Measurements from ENCODE around the gene DBX1. TPM values are rescaled to one million over a fixed set of nuclear protein-coding genes. Genes with fewer than 3 reads are reported as not detected.
A peak's percentile ranks its signal among the peaks of the same experiment; 100 is the strongest.

Gene DBX1
- total and polyA plus RNA-seq, 10 of the 15 experiments (the other 5 are each of a cell fraction or from before 2014, with no cell fraction given): not detected

DNA sequence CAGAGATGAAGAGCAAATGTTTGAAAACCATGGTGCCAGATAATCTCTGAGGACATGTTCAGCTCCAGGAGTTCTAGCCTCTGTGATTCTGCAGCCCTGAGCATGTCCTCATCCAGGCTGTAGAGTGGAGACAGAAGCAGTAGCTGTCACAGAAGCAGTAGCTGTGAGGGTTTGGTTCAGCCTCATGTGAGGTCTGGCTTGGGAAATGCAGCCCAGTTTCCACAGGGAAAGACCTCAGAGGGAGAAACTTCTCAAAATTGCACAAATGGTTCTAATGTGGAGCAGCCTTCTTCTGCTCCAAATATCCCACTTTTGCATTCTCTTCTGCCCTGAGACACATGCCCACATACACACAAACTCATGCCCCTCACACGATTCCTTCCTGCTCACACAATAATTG is 48.4 kb downstream of the DBX1 start (continued):
- no peak for TF ChIP-seq CHD2 (IDR thresholded peaks at IDR 0.05; ENCODE audit: borderline replicate concordance, low read depth, low read length)

DNA sequence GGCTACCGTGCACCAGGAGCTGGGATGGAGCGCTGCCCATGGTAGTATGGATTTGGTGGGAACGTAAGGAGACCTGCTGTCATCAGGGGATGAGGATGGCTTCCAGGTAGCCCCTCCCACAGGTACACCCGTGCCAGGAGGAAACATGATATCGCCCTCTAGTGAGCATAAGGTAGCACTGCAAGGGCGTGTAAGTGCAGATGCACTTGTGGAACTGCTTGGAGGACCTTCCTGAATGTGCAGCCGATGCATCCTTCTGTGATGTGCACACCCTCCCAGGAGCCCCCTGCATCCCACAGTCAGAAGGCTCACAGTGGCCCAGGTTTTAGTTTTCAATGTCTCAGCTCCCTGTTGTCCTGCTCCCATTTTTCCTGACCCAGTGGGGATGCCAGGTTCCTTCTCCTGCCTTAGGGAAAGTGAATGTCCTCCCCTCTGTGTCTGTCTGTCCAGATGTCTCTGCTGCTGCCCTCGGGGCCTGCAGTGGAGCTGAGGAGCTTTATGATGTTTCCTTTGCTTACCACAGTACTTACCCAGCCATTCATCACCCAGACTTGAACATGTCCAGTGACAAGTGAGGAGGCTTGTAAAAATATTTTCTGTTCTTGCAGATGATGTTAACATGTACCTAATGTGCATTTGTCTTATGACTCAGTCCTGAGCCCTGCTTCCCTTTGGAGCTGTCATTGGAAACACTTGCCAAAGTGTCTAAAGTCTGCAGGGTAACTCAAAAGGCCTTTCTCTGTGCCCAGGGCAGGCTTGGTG is 49.2 kb downstream of the DBX1 start:
- H3K9me3 ChIP-seq (replicated peaks; ENCODE audit: control insufficient read depth, insufficient read depth, low read length): no peaks in the 10 kb centered on the region
- SMC1A ChIA-PET (ENCODE audit: uncharacterized antibody, unreplicated experiment): interaction anchor here (0.9 to 1.6 kb wide), 5 partner anchors 154 to 163 kb away, joined by 3 to 4 read pairs (median 3); no protein-coding TSS in a partner anchor
- RAD21 ChIA-PET (ENCODE audit: unreplicated experiment): interaction anchor here (1.1 to 3.3 kb wide), 3 partner anchors 14 to 172 kb away, joined by 3 to 20 read pairs (median 5); no protein-coding TSS in a partner anchor
- in situ Hi-C loops (cut with MboI) (loop anchor here (5.0 kb wide), 1 partner anchor 164 kb away; no protein-coding TSS in a partner anchor), intact Hi-C loops (cut with micrococcal nuclease; ENCODE audit: unreplicated experiment) (loop anchor here (1.0 to 2.0 kb wide), 3 partner anchors 160 to 206 kb away; no protein-coding TSS in a partner anchor)
- H3K27ac ChIP-seq (ENCODE audit: control insufficient read depth, insufficient read depth): no peak overlapping the region
- no peaks in the 10 kb centered on the region for H4K20me1 ChIP-seq (ENCODE audit: control insufficient read depth, insufficient read depth)
- ATAC-seq: peak; percentile 97
- FAIRE-seq: peak; percentile 79
- no peak overlapping the region for H3K4me2 ChIP-seq (ENCODE audit: control insufficient read depth, insufficient read depth)
- DNase-seq (ENCODE audit: low read depth, low spot score): peak; percentile 8
- TF ChIP-seq RAD21 (IDR thresholded peaks at IDR 0.05; ENCODE audit: insufficient read depth, low read depth, low read length) (peak; percentile 83), IRF4 (IDR thresholded peaks at IDR 0.05; ENCODE audit: low read depth, low read length) (peak; percentile 45; the same call in 1 of the 2 replicates), SREBF1 (IDR thresholded peaks at IDR 0.05; ENCODE audit: low read length) (no peak), BHLHE40 (IDR thresholded peaks at IDR 0.05; ENCODE audit: borderline replicate concordance in 1 of 2, low read depth in 2 of 2, low read length in 1 of 2) (peak; percentile 28 to 50; a peak in 2 of 4 replicates), YY1 (IDR thresholded peaks at IDR 0.05; ENCODE audit: low read depth, low read length) (peak; percentile 76), CREB1 (IDR thresholded peaks at IDR 0.05; ENCODE audit: low read depth) (no peak), RFX5 (IDR thresholded peaks at IDR 0.05; ENCODE audit: low read depth, low read length) (no peak), SMC3 (IDR thresholded peaks at IDR 0.05; ENCODE audit: borderline replicate concordance, low read length) (peak; percentile 78), HDGF (IDR thresholded peaks at IDR 0.05) (0 out of 2 replicates have a peak, but pooled peaks have one; percentile 37)
- TF ChIP-seq, protein P1, sequence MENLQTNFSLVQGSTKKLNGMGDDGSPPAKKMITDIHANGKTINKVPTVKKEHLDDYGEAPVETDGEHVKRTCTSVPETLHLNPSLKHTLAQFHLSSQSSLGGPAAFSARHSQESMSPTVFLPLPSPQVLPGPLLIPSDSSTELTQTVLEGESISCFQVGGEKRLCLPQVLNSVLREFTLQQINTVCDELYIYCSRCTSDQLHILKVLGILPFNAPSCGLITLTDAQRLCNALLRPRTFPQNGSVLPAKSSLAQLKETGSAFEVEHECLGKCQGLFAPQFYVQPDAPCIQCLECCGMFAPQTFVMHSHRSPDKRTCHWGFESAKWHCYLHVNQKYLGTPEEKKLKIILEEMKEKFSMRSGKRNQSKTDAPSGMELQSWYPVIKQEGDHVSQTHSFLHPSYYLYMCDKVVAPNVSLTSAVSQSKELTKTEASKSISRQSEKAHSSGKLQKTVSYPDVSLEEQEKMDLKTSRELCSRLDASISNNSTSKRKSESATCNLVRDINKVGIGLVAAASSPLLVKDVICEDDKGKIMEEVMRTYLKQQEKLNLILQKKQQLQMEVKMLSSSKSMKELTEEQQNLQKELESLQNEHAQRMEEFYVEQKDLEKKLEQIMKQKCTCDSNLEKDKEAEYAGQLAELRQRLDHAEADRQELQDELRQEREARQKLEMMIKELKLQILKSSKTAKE (IDR thresholded peaks at IDR 0.05; ENCODE audit: low read depth, poor library complexity, severe bottlenecking): no peak
- TF ChIP-seq, protein P2, sequence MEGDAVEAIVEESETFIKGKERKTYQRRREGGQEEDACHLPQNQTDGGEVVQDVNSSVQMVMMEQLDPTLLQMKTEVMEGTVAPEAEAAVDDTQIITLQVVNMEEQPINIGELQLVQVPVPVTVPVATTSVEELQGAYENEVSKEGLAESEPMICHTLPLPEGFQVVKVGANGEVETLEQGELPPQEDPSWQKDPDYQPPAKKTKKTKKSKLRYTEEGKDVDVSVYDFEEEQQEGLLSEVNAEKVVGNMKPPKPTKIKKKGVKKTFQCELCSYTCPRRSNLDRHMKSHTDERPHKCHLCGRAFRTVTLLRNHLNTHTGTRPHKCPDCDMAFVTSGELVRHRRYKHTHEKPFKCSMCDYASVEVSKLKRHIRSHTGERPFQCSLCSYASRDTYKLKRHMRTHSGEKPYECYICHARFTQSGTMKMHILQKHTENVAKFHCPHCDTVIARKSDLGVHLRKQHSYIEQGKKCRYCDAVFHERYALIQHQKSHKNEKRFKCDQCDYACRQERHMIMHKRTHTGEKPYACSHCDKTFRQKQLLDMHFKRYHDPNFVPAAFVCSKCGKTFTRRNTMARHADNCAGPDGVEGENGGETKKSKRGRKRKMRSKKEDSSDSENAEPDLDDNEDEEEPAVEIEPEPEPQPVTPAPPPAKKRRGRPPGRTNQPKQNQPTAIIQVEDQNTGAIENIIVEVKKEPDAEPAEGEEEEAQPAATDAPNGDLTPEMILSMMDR (IDR thresholded peaks at IDR 0.05 in 2 of 3, conservative IDR thresholded peaks at IDR 0.05 in 1 of 3; ENCODE audit: control insufficient read depth in 2 of 3, extremely low read depth in 1 of 3, insufficient read depth in 1 of 3, low read depth in 3 of 3, low read length in 3 of 3): peak; percentile 90 to 94 (median 94); a peak in 5 of 6 replicates
- TF ChIP-seq, protein P3, sequence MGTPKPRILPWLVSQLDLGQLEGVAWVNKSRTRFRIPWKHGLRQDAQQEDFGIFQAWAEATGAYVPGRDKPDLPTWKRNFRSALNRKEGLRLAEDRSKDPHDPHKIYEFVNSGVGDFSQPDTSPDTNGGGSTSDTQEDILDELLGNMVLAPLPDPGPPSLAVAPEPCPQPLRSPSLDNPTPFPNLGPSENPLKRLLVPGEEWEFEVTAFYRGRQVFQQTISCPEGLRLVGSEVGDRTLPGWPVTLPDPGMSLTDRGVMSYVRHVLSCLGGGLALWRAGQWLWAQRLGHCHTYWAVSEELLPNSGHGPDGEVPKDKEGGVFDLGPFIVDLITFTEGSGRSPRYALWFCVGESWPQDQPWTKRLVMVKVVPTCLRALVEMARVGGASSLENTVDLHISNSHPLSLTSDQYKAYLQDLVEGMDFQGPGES (IDR thresholded peaks at IDR 0.05): no peak
- H3K4me3 ChIP-seq: no peak overlapping the region
- no peaks in the 10 kb centered on the region for H3K36me3 ChIP-seq (ENCODE audit: control insufficient read depth in 2 of 2, insufficient read depth in 2 of 2, low read length in 1 of 2)
- CTCF ChIA-PET: interaction anchor here (0.7 to 9.0 kb wide), 17 partner anchors 9 to 243 kb away, joined by 3 to 111 read pairs (median 3); no protein-coding TSS in a partner anchor
- H3K27me3 ChIP-seq (replicated peaks in 1 of 2; ENCODE audit: control insufficient read depth in 2 of 2, insufficient read depth in 2 of 2, low read length in 1 of 2): no peaks in the 10 kb centered on the region
- WGBS (ENCODE audit: insufficient coverage, insufficient replicate concordance, low lambda C conversion rate, missing lambda C conversion rate): 0% methylated on average over 8 of the region's 8 CpGs
- H3K9ac ChIP-seq (ENCODE audit: control insufficient read depth, insufficient read depth, low read length): no peak overlapping the region
- BruUV-seq (replicated peaks): no TSS peak
- POLR2A ChIA-PET: no interaction called here
- no peak overlapping the region for H2AFZ ChIP-seq (ENCODE audit: control insufficient read depth, low read depth, low read length)
- H3K4me1 ChIP-seq (ENCODE audit: control insufficient read depth, insufficient read depth, low read length): no peaks in the 10 kb centered on the region; the same call in 1 of the 2 replicates
- H3K79me2 ChIP-seq (ENCODE audit: control insufficient read depth, insufficient read depth, low read length): no peaks in the 10 kb centered on the region
